ENCODE measurements around the gene SENP7.
"Not testable (repeated sequence)": the region's sequence is repeated elsewhere in the genome, so short reads cannot be mapped to it uniquely, and the experiment has no call there.

SENP7 gene

GRCh38 chr3:101519685-101520365 lies 6.8 kb upstream of the SENP7 start:
- DNase-seq, result no peak

GRCh38 chr3:101518421-101518871 lies 5.4 kb upstream of the SENP7 start:
- no peak for DNase-seq

GRCh38 chr3:101513419-101513986 lies 491 bp upstream of the SENP7 start:
- no peak for DNase-seq

GRCh38 chr3:101512396-101512645 lies 691 bp downstream of the SENP7 start:
- DNase-seq, result no peak

- DNase-seq, result no peak
Measured at GRCh38 chr3:101509811-101510210, 3.2 kb downstream of the SENP7 start.

GRCh38 chr3:101509281-101509680 lies 3.7 kb downstream of the SENP7 start:
- no peak for DNase-seq

- no peak for DNase-seq
Measured at GRCh38 chr3:101501783-101502182, 11.2 kb downstream of the SENP7 start.

GRCh38 chr3:101500208-101500607 lies 12.8 kb downstream of the SENP7 start:
- DNase-seq, result no peak

GRCh38 chr3:101497803-101498202 lies 15.2 kb downstream of the SENP7 start:
- DNase-seq, result no peak

- no peak for DNase-seq
Measured at GRCh38 chr3:101495552-101495951, 17.5 kb downstream of the SENP7 start.

GRCh38 chr3:101484805-101485620 lies 28.0 kb downstream of the SENP7 start:
- no peak for DNase-seq

GRCh38 chr3:101478980-101479379 lies 34.0 kb downstream of the SENP7 start:
- no peak for DNase-seq

- not testable (repeated sequence) for DNase-seq
Measured at GRCh38 chr3:101474841-101475552, 38.0 kb downstream of the SENP7 start.

GRCh38 chr3:101468676-101469075 lies 44.3 kb downstream of the SENP7 start:
- not testable (repeated sequence) for DNase-seq

GRCh38 chr3:101467310-101467663 lies 45.7 kb downstream of the SENP7 start:
- not testable (repeated sequence) for DNase-seq

GRCh38 chr3:101466465-101467309 lies 46.3 kb downstream of the SENP7 start:
- DNase-seq, result no peak

- no peak for DNase-seq
Measured at GRCh38 chr3:101464235-101464634, 48.8 kb downstream of the SENP7 start.

GRCh38 chr3:101461451-101461850 lies 51.6 kb downstream of the SENP7 start:
- DNase-seq, result no peak

GRCh38 chr3:101458387-101458786 lies 54.6 kb downstream of the SENP7 start:
- no peak for DNase-seq

GRCh38 chr3:101454629-101455028 lies 58.4 kb downstream of the SENP7 start:
- DNase-seq, result no peak

GRCh38 chr3:101453961-101454360 lies 59.1 kb downstream of the SENP7 start:
- no peak for DNase-seq

- not testable (repeated sequence) for DNase-seq
Measured at GRCh38 chr3:101438641-101439040, 74.4 kb downstream of the SENP7 start.

- no peak for DNase-seq
Measured at GRCh38 chr3:101433652-101434051, 79.4 kb downstream of the SENP7 start.

Measured in GDM1 (cell line).